Measurements from ENCODE around the gene TSHZ3.

TSHZ3 gene

DNA sequence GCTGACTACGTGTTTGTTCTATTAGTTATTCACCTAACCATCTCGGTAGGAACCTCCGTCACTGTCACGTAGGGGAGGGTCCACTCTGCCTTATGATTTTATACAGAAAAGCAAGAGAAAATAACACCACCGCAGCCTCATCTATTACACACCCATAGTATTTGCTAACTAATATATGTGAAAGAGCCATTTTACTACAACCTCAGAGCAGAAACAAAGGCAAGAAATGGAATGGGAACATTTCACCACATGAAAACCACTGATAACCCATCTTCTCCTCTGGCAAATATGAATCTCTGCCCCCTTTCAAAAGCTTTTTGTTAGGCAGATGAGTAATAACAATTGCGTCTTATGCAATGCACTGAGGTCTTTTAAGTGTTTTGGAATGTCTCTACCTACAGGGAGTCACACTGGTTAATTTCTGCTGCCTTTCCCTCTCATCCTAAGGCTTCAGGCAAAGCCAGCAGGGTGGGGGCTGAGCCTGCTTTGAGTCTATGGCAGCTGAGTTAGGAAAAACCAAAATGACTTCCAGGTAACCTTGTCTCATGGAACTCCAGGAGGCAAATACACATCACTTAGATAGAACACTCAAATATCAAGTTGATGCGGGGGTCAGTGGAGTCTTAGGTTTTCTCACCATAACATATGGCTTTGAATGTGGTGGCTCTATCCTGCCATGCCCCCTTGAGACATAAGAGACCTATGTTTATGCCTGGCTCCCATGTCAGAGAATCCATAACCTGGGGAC lies 15.0 kb downstream of the TSHZ3 start:
- no peak overlapping the region for H3K27ac ChIP-seq
- TF ChIP-seq, protein P1, sequence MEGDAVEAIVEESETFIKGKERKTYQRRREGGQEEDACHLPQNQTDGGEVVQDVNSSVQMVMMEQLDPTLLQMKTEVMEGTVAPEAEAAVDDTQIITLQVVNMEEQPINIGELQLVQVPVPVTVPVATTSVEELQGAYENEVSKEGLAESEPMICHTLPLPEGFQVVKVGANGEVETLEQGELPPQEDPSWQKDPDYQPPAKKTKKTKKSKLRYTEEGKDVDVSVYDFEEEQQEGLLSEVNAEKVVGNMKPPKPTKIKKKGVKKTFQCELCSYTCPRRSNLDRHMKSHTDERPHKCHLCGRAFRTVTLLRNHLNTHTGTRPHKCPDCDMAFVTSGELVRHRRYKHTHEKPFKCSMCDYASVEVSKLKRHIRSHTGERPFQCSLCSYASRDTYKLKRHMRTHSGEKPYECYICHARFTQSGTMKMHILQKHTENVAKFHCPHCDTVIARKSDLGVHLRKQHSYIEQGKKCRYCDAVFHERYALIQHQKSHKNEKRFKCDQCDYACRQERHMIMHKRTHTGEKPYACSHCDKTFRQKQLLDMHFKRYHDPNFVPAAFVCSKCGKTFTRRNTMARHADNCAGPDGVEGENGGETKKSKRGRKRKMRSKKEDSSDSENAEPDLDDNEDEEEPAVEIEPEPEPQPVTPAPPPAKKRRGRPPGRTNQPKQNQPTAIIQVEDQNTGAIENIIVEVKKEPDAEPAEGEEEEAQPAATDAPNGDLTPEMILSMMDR (conservative IDR thresholded peaks at IDR 0.05): no peak

DNA sequence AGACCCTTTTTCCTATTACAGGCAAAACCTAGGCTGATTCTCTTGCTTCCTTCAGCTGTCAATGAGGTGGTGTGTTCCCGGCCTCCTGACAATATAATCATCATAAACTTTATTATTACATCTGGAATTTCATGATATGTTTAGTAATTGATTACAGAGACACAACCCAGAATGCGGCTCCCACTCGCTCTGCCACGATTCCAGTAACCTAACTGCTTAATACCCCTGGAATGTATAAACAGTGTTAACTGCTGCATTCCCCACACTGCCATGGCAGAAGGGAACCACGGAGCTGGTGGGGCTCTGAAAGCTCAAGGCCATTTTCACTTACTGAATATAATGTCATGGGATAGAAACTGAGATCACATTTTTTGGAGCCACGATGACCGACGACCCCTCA lies 17.1 kb downstream of the TSHZ3 start:
- TF ChIP-seq, protein P1 (conservative IDR thresholded peaks at IDR 0.05): no peak
- H3K27ac ChIP-seq: no peak overlapping the region

DNA sequence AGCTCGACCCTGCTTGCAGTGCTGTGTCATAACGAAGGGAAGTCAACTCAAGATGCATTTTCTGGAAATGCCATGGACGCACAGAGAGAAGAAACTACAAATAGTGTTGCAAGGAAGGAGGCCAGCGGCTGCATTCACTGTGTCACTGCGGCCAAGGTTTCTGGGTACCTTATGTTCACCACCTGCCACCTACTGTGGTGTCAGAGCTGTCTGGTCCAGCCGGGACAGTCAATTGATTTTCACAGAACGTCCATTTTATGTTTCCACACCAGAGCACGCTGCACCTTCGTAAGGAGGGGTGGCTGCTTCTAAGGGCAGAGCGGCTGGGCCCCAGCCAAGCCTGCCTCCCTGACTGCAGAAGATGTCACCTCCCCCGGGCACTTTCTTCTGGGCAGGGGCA lies 17.7 kb downstream of the TSHZ3 start:
- H3K27ac ChIP-seq: no peak overlapping the region
- TF ChIP-seq, protein P1 (conservative IDR thresholded peaks at IDR 0.05): no peak

DNA sequence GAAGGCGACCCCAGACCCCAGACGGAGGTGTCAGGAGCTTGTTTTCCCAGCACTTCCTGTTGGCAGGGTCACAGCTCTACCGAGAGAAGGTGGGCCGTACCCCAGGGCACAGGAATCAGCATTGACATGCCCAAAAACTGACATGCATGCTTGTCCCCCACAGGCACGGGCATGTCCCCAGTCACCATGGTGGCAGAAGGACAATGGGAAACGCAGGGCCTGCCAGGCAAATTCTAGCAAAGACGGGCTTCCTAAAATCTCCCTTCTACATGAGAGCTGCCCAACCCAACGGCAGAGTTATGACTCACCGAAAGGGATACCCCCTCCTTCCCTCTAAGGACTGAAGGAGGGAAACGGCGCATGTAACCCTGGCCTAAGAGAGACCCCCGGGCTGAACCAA lies 18.5 kb downstream of the TSHZ3 start:
- TF ChIP-seq, protein P1 (conservative IDR thresholded peaks at IDR 0.05): no peak
- H3K27ac ChIP-seq: no peak overlapping the region

DNA sequence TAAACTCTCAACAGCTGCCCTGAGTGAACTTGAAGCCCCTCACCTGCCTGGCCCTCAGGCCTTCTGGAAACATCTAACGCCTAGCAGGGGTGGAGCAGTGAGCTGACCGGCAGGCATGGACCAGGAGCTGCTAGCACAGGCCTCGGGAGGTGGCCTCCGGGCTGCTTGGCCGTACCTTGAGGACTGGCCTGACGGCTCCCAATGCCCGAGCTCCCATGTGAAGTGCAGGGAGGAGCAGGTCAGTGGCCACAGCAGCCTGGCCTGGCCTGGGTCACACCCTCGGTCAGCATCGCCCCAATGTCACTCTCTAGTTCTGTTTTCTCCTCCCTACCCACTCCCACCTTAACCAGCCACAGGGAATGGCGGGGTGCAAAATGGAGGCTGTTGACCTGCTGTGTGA lies 19.0 kb downstream of the TSHZ3 start:
- TF ChIP-seq, protein P1 (conservative IDR thresholded peaks at IDR 0.05): no peak
- no peak overlapping the region for H3K27ac ChIP-seq

DNA sequence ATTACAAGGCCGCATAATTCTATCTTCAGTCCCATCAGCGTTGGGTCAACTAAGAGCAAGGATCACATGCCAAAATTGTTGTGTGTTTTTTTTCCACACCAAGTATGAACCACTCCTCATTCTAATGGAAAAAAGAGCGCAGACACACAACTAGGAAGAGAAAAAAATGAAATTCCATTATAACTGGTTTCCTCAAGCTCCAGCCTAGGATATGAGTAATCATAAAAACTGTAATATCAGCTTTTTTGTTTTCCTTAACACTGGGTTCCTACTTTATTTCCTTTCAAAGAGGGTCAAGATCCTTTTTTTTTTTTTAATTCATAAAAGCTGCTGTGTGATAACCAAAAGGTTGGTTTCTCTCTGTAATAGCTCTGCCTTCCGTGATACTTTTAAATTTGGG lies 19.4 kb downstream of the TSHZ3 start:
- no peak overlapping the region for H3K27ac ChIP-seq
- TF ChIP-seq, protein P1 (conservative IDR thresholded peaks at IDR 0.05): no peak

DNA sequence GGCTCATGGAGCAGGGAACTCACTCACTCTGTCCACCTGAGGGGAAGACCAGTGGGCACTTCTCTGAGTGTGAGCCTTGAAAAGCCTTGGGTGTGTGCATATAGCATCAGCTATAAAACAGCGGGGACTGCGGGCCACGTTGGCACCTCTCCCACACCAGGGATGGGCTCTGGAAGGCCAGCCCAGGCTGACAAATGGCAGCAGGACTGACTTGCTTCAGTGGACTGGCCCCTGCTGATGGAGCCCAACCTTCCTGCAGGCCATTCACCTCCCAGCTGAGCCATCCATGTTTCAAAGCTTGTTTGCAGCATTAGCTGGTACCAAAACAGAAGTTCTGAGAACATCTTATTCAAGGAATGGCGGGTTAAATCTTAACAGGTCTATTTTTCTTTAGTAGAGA lies 21.0 kb downstream of the TSHZ3 start:
- no peak overlapping the region for H3K27ac ChIP-seq
- TF ChIP-seq, protein P1 (conservative IDR thresholded peaks at IDR 0.05): no peak
